ENCODE measurements around the gene STAT6.
A peak's percentile ranks its signal among the peaks of the same experiment; 100 is the strongest.

STAT6 gene

GRCh38 chr12:57127726-57128518 lies 16.8 kb upstream of the STAT6 start, which contains the start of gene LRP1 (continued):
- TF ChIP-seq ZNF362 (tag by site-specific recombination; IDR thresholded peaks at IDR 0.05) (no peak), ZNF660 (tag by site-specific recombination; IDR thresholded peaks at IDR 0.05) (no peak), ZSCAN23 (tag by site-specific recombination; IDR thresholded peaks at IDR 0.05) (no peak), ZNF585B (tag by site-specific recombination; IDR thresholded peaks at IDR 0.05) (no peak), ZNF221 (tag by site-specific recombination; IDR thresholded peaks at IDR 0.05; ENCODE audit: borderline replicate concordance) (no peak), ZIC2 (tag by site-specific recombination; IDR thresholded peaks at IDR 0.05) (no peak), ZNF324 (tag by site-specific recombination; IDR thresholded peaks at IDR 0.05) (no peak), ZNF114 (tag by site-specific recombination; IDR thresholded peaks at IDR 0.05) (no peak), ZNF626 (tag by site-specific recombination; IDR thresholded peaks at IDR 0.05) (no peak), ZNF514 (tag by site-specific recombination; IDR thresholded peaks at IDR 0.05) (no peak), ZNF146 (tag by site-specific recombination; IDR thresholded peaks at IDR 0.05) (no peak), HOXD13 (CRISPR knock-in tag; IDR thresholded peaks at IDR 0.05; ENCODE audit: borderline replicate concordance) (no peak)
- TF ChIP-seq, protein P1, sequence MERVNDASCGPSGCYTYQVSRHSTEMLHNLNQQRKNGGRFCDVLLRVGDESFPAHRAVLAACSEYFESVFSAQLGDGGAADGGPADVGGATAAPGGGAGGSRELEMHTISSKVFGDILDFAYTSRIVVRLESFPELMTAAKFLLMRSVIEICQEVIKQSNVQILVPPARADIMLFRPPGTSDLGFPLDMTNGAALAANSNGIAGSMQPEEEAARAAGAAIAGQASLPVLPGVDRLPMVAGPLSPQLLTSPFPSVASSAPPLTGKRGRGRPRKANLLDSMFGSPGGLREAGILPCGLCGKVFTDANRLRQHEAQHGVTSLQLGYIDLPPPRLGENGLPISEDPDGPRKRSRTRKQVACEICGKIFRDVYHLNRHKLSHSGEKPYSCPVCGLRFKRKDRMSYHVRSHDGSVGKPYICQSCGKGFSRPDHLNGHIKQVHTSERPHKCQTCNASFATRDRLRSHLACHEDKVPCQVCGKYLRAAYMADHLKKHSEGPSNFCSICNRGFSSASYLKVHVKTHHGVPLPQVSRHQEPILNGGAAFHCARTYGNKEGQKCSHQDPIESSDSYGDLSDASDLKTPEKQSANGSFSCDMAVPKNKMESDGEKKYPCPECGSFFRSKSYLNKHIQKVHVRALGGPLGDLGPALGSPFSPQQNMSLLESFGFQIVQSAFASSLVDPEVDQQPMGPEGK (tag by site-specific recombination; IDR thresholded peaks at IDR 0.05) = peak; percentile 82

- POLR2A ChIA-PET = interaction anchor here (0.6 to 2.6 kb wide), 25 partner anchors 9 to 123 kb away, joined by 3 to 27 read pairs (median 5); partner anchors contain the start of genes NAB2, NEMP1 and STAT6
- H3K27ac ChIP-seq (ENCODE audit: extremely low read depth, low read depth, low read length) = peak overlapping the region; percentile 57; the same call in 1 of the 2 replicates
- TF ChIP-seq ZEB2 (tag by site-specific recombination; IDR thresholded peaks at IDR 0.05) (peak; percentile 11; the same call in 1 of the 2 replicates), GLIS2 (tag by site-specific recombination; IDR thresholded peaks at IDR 0.05) (peak; percentile 65; the same call in 1 of the 2 replicates), ZNF571 (tag by site-specific recombination; IDR thresholded peaks at IDR 0.05) (no peak), ZNF548 (tag by site-specific recombination; IDR thresholded peaks at IDR 0.05) (no peak), ZNF114 (tag by site-specific recombination; IDR thresholded peaks at IDR 0.05) (no peak), EGR2 (tag by site-specific recombination; IDR thresholded peaks at IDR 0.05; ENCODE audit: low read depth) (peak; percentile 6; the same call in 1 of the 2 replicates), ZNF791 (tag by site-specific recombination; IDR thresholded peaks at IDR 0.05) (no peak), HOXC10 (CRISPR knock-in tag; IDR thresholded peaks at IDR 0.05) (no peak), ZNF629 (tag by site-specific recombination; IDR thresholded peaks at IDR 0.05) (peak; percentile 11; the same call in 1 of the 2 replicates), ZNF514 (tag by site-specific recombination; IDR thresholded peaks at IDR 0.05) (no peak), WT1 (tag by site-specific recombination; IDR thresholded peaks at IDR 0.05) (no peak), ZNF747 (tag by site-specific recombination; IDR thresholded peaks at IDR 0.05) (no peak), ZXDB (tag by site-specific recombination; IDR thresholded peaks at IDR 0.05) (peak; percentile 24; the same call in 1 of the 2 replicates), ZNF341 (tag by site-specific recombination; IDR thresholded peaks at IDR 0.05; ENCODE audit: low read depth) (peak; percentile 27; the same call in 1 of the 2 replicates)
- TF ChIP-seq, protein P2, sequence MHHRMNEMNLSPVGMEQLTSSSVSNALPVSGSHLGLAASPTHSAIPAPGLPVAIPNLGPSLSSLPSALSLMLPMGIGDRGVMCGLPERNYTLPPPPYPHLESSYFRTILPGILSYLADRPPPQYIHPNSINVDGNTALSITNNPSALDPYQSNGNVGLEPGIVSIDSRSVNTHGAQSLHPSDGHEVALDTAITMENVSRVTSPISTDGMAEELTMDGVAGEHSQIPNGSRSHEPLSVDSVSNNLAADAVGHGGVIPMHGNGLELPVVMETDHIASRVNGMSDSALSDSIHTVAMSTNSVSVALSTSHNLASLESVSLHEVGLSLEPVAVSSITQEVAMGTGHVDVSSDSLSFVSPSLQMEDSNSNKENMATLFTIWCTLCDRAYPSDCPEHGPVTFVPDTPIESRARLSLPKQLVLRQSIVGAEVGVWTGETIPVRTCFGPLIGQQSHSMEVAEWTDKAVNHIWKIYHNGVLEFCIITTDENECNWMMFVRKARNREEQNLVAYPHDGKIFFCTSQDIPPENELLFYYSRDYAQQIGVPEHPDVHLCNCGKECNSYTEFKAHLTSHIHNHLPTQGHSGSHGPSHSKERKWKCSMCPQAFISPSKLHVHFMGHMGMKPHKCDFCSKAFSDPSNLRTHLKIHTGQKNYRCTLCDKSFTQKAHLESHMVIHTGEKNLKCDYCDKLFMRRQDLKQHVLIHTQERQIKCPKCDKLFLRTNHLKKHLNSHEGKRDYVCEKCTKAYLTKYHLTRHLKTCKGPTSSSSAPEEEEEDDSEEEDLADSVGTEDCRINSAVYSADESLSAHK (tag by site-specific recombination; IDR thresholded peaks at IDR 0.05) = no peak
- TF ChIP-seq, protein P3, sequence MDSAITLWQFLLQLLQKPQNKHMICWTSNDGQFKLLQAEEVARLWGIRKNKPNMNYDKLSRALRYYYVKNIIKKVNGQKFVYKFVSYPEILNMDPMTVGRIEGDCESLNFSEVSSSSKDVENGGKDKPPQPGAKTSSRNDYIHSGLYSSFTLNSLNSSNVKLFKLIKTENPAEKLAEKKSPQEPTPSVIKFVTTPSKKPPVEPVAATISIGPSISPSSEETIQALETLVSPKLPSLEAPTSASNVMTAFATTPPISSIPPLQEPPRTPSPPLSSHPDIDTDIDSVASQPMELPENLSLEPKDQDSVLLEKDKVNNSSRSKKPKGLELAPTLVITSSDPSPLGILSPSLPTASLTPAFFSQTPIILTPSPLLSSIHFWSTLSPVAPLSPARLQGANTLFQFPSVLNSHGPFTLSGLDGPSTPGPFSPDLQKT (IDR thresholded peaks at IDR 0.05; ENCODE audit: borderline replicate concordance, low read depth, low read length) = no peak
Observed at GRCh38 chr12:57127101-57127725, 16.1 kb upstream of the STAT6 start.

More at GRCh38 chr12:57127101-57127725, 16.1 kb upstream of the STAT6 start:
- H3K4me3 ChIP-seq (ENCODE audit: low read depth, low read length) = peak overlapping the region; percentile 71
- CTCF ChIA-PET = interaction anchor here (0.8 to 8.9 kb wide), 6 partner anchors 8 to 95 kb away, joined by 3 to 259 read pairs (median 6); no protein-coding TSS in a partner anchor
- H3K9me3 ChIP-seq (ENCODE audit: control insufficient read depth, insufficient read depth, low read depth, low read length) = no peaks in the 10 kb centered on the region
- H3K4me1 ChIP-seq (ENCODE audit: control insufficient read depth, insufficient read depth, low read length) = peaks cover 10% of the 10 kb centered on the region
- H3K36me3 ChIP-seq (ENCODE audit: control insufficient read depth in 2 of 2, insufficient read depth in 1 of 2, low read length in 2 of 2) = no peaks in the 10 kb centered on the region
